GM13977 (cell line): ENCODE data around the gene CPNE7.

Experiments used
- DNase-seq: peaks from one replicate; pipeline ENCODE4 v3.0.0; 2012; ENCODE audit warnings: low spot score
- in situ Hi-C: fragments of 300-500 bp; cut with MboI; formaldehyde crosslinking; loops from one replicate; pipeline ENCODE4 v1.12.0; 2022; ENCODE audit warnings: low sequenced_read_pairs, low pct_unique_long_range_greater_than_20kb, mixed read lengths, inconsistent platforms; ENCODE audit not compliant: unreplicated experiment
- TF ChIP-seq, protein P1 (sequence below): IDR thresholded peaks from 2 replicates; pipeline ENCODE4 v1.5.1; 2012; ENCODE audit warnings: mild to moderate bottlenecking, control low read depth; ENCODE audit not compliant: insufficient read depth; ENCODE audit errors: extremely low read depth, missing control alignments

Gene CPNE7

DNA sequence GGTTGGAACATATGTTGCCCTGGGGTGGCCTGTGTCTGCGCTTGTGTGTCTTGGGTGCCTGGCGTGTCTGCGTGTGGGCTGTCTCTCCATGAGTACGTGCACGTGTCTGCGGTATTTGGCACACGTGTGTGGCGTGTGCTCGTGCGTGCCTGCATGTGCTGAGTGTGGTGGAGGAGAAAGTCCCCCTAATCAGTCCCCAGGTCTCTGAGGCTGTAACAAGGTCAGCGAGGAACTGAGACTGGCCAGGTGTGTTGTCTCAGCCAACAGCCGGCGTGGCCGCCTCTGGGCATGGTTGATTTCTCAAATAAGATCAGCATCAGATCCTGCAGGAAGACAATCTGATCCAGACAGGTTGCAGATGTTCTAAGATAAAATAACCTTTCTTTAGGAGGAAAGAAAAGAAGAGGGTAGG is 3.5 kb upstream of the CPNE7 start:
- in situ Hi-C loops: no loop called here
- TF ChIP-seq, protein P1, sequence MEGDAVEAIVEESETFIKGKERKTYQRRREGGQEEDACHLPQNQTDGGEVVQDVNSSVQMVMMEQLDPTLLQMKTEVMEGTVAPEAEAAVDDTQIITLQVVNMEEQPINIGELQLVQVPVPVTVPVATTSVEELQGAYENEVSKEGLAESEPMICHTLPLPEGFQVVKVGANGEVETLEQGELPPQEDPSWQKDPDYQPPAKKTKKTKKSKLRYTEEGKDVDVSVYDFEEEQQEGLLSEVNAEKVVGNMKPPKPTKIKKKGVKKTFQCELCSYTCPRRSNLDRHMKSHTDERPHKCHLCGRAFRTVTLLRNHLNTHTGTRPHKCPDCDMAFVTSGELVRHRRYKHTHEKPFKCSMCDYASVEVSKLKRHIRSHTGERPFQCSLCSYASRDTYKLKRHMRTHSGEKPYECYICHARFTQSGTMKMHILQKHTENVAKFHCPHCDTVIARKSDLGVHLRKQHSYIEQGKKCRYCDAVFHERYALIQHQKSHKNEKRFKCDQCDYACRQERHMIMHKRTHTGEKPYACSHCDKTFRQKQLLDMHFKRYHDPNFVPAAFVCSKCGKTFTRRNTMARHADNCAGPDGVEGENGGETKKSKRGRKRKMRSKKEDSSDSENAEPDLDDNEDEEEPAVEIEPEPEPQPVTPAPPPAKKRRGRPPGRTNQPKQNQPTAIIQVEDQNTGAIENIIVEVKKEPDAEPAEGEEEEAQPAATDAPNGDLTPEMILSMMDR: no peak
- no peak for DNase-seq

DNA sequence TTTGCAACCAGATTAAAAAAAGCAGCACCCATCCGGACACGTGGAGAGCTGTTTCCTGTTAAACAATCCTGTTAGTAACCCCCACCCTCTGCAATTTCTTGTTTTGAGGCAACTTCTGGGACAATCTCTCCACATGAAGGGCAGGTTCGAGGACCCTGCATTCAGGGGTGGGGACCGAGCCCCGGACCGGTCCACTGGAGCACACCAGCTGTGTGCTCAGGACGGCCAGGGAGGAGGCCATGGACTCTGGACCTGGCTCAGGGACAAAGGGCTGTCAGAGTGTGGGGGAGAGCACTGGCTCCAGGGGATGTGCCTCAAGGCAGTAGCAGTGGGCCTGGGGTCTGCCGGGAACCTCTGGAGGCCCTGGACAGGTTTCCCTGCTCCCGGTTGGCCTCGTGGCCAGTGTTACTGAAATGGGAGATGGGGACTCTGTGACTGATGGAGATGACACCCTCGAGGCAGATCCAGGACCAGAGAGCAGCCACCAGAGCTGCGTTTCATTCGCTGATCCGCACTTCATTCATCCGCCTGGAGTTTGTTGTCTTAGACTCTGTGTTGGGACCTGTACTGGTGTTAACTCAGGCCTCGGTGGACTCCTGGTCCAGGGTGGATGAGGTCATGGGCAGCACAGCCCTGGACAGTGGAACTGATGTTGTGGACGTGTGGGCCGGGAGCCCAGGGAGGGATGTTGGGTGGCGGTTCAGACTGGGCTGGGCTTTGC is 2.9 kb upstream of the CPNE7 start:
- DNase-seq: no peak
- TF ChIP-seq, protein P1: no peak
- in situ Hi-C loops: no loop called here

DNA sequence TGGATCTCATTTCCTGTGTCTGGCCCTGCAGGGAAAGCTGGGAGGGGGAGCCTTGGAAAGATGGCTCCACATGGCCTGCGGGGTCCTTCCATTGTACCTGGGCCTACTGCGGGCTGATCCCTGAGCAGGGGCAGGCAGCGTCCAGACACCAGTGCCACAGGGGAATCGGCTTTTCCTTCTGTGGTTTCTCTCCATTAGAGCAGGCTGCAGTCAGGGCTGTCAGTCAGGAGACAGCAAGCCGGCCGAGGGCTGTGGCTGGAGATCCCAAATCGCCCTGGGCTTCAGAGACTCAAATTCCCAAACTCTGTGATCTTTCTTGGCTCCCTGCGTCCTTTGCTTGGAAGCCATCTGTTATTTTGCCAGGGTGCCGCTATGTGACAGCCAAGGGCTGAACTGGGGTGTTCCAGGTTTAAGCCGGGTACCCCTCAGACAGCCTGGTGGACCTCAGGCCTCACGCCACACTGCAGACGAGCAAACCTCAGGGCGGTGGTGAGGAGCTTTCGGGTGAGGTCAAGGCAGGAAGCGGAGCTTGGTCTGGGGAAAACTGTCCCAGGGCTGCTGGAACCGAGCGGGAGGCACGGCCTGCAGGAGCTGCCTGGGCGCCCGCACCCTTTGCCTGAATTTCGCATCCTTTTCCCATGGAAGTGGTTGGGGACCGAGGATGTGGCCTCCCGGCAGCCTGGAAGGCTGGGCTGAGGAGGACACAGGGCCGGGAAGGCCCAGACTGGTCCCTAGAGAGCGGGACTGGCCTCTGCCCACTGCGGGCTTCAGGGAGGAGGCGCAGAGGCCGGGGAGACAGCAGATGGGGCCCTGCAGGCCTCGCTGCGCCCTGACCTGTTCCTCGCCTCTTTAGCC is 1.5 kb upstream of the CPNE7 start:
- DNase-seq: no peak
- TF ChIP-seq, protein P1: no peak
- in situ Hi-C loops: no loop called here

DNA sequence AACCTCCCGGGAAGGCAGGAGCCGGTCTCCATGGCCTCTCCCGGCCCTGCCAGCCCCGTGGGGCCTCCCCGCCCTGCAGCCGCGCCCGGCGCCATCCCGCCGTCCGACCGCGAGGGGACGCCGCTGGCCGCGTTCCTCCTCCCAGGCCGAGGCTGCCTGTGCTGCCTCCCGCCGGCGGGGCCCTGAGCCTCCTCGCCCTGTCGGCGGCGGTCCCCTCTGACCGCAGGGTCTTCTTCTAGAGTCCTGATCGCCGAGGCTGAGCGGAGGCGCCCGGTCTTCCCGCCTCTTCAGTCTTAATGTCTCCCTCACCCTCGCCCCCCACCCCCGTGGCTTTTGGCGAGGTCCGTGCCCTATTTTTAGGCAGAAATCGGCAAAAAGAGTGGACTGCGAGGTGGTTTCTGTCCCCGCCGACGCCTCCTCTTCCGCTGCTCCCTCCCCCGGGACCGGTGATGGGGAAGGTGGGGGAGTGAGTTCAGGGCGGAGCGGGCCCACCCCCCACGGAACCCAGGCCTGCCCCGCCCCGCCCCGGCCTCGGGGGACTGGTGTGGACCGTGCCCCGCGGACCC is 794 bp upstream of the CPNE7 start:
- in situ Hi-C loops: no loop called here
- DNase-seq: peak; percentile 94
- TF ChIP-seq, protein P1: peak; percentile 96

DNA sequence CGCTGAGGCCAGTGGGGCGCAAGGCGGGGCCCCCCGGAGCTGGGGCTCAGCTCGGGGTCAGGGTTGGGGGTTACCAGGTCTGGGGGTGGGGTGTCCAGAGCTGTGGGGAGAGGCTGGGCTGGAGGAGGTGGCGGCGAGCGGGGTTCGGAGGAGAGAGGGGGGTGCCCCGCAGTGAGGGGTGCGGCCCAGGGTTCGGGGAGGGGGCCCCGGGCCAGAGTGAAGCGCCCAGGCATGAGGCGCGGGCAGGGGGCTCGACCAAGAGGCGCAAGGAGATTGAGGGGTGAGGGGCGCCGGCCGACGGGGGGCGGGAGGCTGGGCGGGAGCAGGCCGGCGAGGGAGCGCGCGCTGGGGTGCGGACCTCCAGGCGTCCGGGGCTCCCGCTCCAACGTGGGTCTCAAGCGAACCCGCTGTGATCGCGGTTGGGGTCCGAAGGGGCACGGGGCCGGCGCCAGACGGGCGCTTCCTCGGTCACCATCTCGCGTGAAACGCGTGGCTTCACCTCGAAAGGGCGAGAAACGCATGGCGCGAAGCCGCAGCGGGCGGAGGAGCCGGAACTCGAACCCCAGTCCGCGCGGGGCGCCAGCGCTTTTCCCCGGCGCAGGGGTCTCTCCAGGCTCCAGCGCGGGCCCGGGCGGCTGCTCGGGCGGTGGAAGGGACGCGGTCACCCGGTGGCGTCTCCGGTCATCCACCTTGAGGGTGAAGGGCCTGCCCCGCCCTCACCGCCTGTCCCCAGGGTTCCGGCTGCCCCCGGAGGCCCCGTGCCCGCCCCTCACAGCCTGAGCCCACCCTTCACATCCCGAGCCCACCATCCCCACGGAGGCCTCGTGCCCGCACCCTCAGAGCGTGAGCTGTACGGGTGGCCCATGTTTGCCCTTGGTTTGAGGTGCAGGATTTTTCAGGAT is 846 bp downstream of the CPNE7 start:
- DNase-seq: no peak
- TF ChIP-seq, protein P1: no peak
- in situ Hi-C loops: no loop called here
